Measurements from ENCODE around the gene FUT8. TPM values are rescaled to one million over a fixed set of nuclear protein-coding genes. Genes with fewer than 3 reads are reported as not detected.

The FUT8 gene
- total and polyA plus RNA-seq, 2 of the 8 experiments (the other 6 are each of a cell fraction or from before 2014, with no cell fraction given): 10.5 to 25.1 TPM

- no peak overlapping the region for H3K4me2 ChIP-seq (ENCODE audit: insufficient read depth in 1 of 2, low read depth in 2 of 2, low read length in 2 of 2)
- H3K56ac ChIP-seq (replicated peaks; ENCODE audit: insufficient read length, low read depth, low read length): no peak overlapping the region
- no peak overlapping the region for H2BK5ac ChIP-seq (ENCODE audit: low read depth, low read length)
- no peak overlapping the region for H4K91ac ChIP-seq (replicated peaks; ENCODE audit: insufficient read length, low read length)
- H2BK15ac ChIP-seq (ENCODE audit: low read length): no peak overlapping the region
- no peaks in the 10 kb centered on the region for H3K4me1 ChIP-seq (replicated peaks in 1 of 4; ENCODE audit: control insufficient read depth in 3 of 4, insufficient read depth in 4 of 4, low read length in 3 of 4)
- no peak overlapping the region for H3K23ac ChIP-seq (ENCODE audit: insufficient read length)
- ChIA-PET CTCF (ENCODE audit: partially characterized antibody) (interaction anchor here (0.6 to 1.4 kb wide), 3 partner anchors 40 to 1451 kb away, joined by 3 to 4 read pairs (median 3); no protein-coding TSS in a partner anchor), POLR2A (ENCODE audit: partially characterized antibody) (no interaction called here)
- H2BK20ac ChIP-seq (ENCODE audit: low read length): no peak overlapping the region
- no peak overlapping the region for H2BK12ac ChIP-seq (ENCODE audit: low read depth, low read length)
- no peaks in the 10 kb centered on the region for H3K79me2 ChIP-seq (ENCODE audit: control insufficient read depth in 1 of 2, insufficient read depth in 2 of 2, low read length in 2 of 2)
- H3K9me3 ChIP-seq (ENCODE audit: insufficient read depth in 2 of 2, low read depth in 1 of 2, low read length in 1 of 2): no peaks in the 10 kb centered on the region
- FAIRE-seq: no peak
- no peak overlapping the region for H4K8ac ChIP-seq (ENCODE audit: extremely low read depth, insufficient read depth, low read length)
- H3K9ac ChIP-seq (replicated peaks in 1 of 4; ENCODE audit: extremely low read depth in 1 of 4, low read depth in 3 of 4, low read length in 3 of 4): no peak overlapping the region
- H3K27me3 ChIP-seq (replicated peaks in 1 of 4; ENCODE audit: control insufficient read depth in 3 of 4, extremely low read depth in 1 of 4, insufficient read depth in 3 of 4, low read length in 3 of 4): no peaks in the 10 kb centered on the region
- H3K27ac ChIP-seq (ENCODE audit: low read depth, low read length): no peak overlapping the region
- no peak overlapping the region for H2AFZ ChIP-seq (ENCODE audit: low read length)
- H3K4me3 ChIP-seq (ENCODE audit: extremely low read depth in 1 of 4, insufficient read depth in 2 of 4, low read depth in 3 of 4, low read length in 4 of 4): no peak overlapping the region
- no peak for TF ChIP-seq CTCF (IDR thresholded peaks at IDR 0.05; ENCODE audit: control extremely low read depth in 1 of 3, insufficient read depth in 1 of 3, low read depth in 1 of 3, low read length in 3 of 3)
- TF ChIP-seq CEBPB (IDR thresholded peaks at IDR 0.05; ENCODE audit: low read depth, low read length): no peak
- no peak for TF ChIP-seq SIX5 (IDR thresholded peaks at IDR 0.05; ENCODE audit: low read depth, low read length)
- no peak for TF ChIP-seq ZNF274 (IDR thresholded peaks at IDR 0.05; ENCODE audit: borderline replicate concordance, extremely low read depth, low read length)
- no peak for TF ChIP-seq RNF2 (IDR thresholded peaks at IDR 0.05; ENCODE audit: borderline replicate concordance, low read depth, low read length, missing control alignments, poor library complexity, severe bottlenecking)
- TF ChIP-seq KDM1A (IDR thresholded peaks at IDR 0.05; ENCODE audit: borderline replicate concordance, low read length): no peak
- TF ChIP-seq MAFK (IDR thresholded peaks at IDR 0.05; ENCODE audit: low read depth, low read length): no peak
- no peak for TF ChIP-seq EGR1 (IDR thresholded peaks at IDR 0.05; ENCODE audit: borderline replicate concordance, low read depth, low read length)
- TF ChIP-seq MAX (IDR thresholded peaks at IDR 0.05): no peak
- no peak for TF ChIP-seq CREB1 (IDR thresholded peaks at IDR 0.05)
- no peak overlapping the region for H2AK5ac ChIP-seq (ENCODE audit: low read depth, low read length)
- H3K79me1 ChIP-seq (ENCODE audit: low read depth, low read length): no peaks in the 10 kb centered on the region
- no peak overlapping the region for H3K4ac ChIP-seq (replicated peaks; ENCODE audit: insufficient read length, low read depth, low read length)
- no peak overlapping the region for H3K14ac ChIP-seq (ENCODE audit: insufficient read length)
- no peak overlapping the region for H4K5ac ChIP-seq (ENCODE audit: insufficient read length, low read depth, low read length)
- no peaks in the 10 kb centered on the region for H4K20me1 ChIP-seq (replicated peaks in 1 of 2; ENCODE audit: control insufficient read depth in 1 of 2, insufficient read depth in 2 of 2, low read length in 2 of 2)
- no peaks in the 10 kb centered on the region for H3K23me2 ChIP-seq (ENCODE audit: low read depth, low read length)
- no peak overlapping the region for H2BK120ac ChIP-seq (replicated peaks; ENCODE audit: low read depth, low read length)
- 82% methylated on average over 2 of the region's 2 CpGs; no CpG with 5 or more reads in 1 of the 2 experiments for WGBS, 2 experiments (ENCODE audit: extremely low coverage in 1 of 2, insufficient coverage in 1 of 2, insufficient read length in 1 of 2, insufficient replicate concordance in 2 of 2, low coverage in 1 of 2, low lambda C conversion rate in 2 of 2, missing lambda C conversion rate in 1 of 2)
- no peaks in the 10 kb centered on the region for H3K36me3 ChIP-seq (ENCODE audit: control insufficient read depth in 2 of 4, insufficient read depth in 4 of 4, low read length in 3 of 4)
- no peak for DNase-seq (ENCODE audit: low read depth in 1 of 2, low spot score in 2 of 2)
- no peak overlapping the region for H3K18ac ChIP-seq (ENCODE audit: extremely low read depth, low read length)
Observed at GRCh38 chr14:65784574-65784973, 372.0 kb downstream of the FUT8 start.

All from H1 (cell line).